PC-3 (cell line): ENCODE data around the gene STOX2.

Source experiments
- CTCF ChIP-seq: fragments of 300-600 bp; sonication (generic); conservative IDR thresholded peaks from 2 replicates; pipeline ENCODE4 v1.5.1; 2017; ENCODE audit warnings: antibody characterized with exemption, low read depth, mild to moderate bottlenecking, low read length
- EZH2 ChIP-seq: fragments of 300-600 bp; sonication (generic); IDR thresholded peaks from one replicate; pipeline ENCODE4 v1.6.1; 2017; ENCODE audit warnings: antibody characterized with exemption, mild to moderate bottlenecking, low read length; ENCODE audit not compliant: unreplicated experiment

GRCh38 chr4:183993676-183994075 lies 88.6 kb downstream of the STOX2 start:
- TF ChIP-seq CTCF (no peak), EZH2 (no peak)
